ENCODE data around the gene CPM. TPM values are rescaled to one million over a fixed set of nuclear protein-coding genes. Genes with fewer than 3 reads are reported as not detected.
"Not testable (repeated sequence)": the region's sequence is repeated elsewhere in the genome, so short reads cannot be mapped to it uniquely, and the experiment has no call there.

Gene CPM
- total RNA-seq, 1 experiment from 2014 or later: 0.36 TPM

DNA sequence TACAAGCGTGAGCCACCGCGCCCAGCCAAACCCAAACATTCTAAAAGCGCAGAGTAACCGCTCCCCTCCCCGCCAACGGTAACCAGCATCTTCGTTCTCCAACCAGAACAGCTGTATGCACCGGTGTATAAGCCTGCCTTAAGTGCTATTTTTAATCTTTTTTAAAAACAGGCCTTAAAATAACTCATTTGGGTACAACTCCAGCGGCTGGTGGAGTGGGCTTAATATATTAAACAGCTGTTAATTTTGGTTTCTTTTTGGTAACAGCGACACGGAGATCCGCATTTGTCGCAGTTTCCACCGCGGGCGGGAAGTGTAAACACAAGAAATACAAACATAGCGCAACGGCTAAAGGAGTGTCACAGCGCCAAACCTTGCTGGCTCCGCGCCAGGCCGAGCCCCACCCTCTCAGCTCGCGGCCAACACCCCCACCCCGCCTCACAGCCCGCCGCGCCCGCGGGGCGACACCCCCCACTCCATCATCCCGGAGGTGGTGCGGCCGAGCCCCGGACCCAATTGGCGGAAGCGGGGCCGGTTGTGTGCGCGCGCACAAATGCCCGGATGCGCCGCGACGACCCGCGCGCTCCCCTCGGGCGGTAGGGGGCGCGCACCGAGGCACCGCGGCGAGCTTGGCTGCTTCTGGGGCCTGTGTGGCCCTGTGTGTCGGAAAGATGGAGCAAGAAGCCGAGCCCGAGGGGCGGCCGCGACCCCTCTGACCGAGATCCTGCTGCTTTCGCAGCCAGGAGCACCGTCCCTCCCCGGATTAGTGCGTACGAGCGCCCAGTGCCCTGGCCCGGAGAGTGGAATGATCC, 125.2 kb downstream of the CPM start, which contains the start of gene MDM2:
MDM2 (plus strand) TSS at position 602 of the 812 bp plus-strand sequence. CDS start 301 bp downstream, outside the sequence.
- peak; percentile 85 for DNase-seq (ENCODE audit: low read depth)

GRCh38 chr12:68807274-68807575, 125.7 kb downstream of the CPM start:
- not testable (repeated sequence) for DNase-seq (ENCODE audit: low read depth)

- no peak for DNase-seq (ENCODE audit: low read depth)
Measured at GRCh38 chr12:68806488-68807237, 126.3 kb downstream of the CPM start.

GRCh38 chr12:68805592-68806120, 127.3 kb downstream of the CPM start:
- DNase-seq (ENCODE audit: low read depth): no peak

DNA sequence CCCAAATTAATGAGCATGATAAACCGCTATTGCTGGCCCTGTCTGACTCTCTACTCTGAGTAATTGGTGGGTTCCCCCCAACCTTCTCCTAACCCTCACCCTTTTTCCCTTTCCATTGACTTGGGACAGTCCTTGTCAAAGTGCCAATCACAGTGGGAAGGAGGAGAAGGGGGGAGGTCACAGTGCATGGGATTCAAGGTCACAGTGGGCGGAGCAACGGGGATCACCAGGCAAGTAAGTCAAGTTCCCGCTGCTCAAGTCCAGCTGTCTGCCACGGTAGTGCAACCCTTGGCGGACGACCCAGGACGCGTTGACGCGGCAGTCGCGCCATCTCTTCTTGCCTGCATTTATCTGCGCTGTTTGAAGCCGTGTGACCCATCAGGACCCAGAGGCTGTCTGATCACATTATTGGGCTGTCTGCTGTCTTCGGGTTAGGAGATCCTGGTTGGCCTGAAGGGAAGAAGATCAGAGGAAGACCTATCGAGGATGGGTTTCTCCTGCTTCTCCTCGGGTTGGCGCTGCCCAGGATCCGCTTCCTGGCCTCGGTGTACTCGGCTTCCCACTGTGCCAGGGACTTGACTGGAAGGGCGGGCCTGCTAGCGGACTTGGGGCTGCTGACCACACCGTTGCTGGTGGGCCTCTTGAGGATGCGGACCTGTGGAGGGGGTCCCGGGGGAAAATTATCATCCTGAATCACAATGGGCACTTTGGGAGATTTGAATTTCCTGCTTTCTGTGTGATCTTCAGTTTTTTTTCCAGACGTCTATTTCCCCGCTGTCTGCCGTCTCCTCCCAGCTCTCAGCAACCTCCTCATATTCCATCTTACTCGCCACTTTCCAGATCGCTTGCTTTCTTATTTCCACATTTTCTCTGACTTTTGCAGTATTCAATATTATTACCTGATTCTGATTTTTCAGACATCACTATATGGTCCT, 128.0 kb downstream of the CPM start:
- DNase-seq (ENCODE audit: low read depth): no peak

DNA sequence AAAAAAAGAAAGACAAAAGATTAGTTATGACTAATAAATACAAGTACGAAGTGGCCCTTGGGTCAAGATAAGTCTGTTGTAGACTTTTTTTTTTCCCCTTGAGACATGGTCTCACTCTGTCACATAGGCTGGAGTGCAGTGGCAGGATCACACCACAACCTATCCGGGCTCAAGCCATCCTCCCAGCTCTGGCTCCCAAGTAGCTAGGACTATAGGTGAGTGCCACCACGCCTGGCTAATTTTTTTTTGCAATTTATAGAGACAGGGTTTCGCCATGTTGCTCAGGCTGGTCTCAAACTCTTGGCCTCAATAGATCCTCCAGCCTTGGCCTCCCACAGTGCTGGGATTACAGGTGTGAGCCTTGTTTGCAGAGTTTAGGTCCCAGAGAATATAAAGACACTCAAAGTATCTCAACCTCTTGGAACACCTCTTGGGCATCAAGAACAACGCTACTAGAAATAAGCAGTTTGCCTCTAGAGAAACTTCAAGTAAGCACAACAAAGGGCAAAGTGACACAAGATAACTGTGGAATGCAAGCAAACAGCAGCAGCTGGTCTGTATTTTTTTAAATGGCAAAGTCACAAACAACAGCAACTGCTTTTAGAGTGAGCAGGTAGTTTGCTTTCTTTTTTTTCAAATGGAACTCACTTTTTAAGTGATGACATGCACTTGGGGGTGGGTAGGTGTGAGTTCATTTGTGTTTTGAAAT, 128.9 kb downstream of the CPM start:
- DNase-seq (ENCODE audit: low read depth): no peak

DNA sequence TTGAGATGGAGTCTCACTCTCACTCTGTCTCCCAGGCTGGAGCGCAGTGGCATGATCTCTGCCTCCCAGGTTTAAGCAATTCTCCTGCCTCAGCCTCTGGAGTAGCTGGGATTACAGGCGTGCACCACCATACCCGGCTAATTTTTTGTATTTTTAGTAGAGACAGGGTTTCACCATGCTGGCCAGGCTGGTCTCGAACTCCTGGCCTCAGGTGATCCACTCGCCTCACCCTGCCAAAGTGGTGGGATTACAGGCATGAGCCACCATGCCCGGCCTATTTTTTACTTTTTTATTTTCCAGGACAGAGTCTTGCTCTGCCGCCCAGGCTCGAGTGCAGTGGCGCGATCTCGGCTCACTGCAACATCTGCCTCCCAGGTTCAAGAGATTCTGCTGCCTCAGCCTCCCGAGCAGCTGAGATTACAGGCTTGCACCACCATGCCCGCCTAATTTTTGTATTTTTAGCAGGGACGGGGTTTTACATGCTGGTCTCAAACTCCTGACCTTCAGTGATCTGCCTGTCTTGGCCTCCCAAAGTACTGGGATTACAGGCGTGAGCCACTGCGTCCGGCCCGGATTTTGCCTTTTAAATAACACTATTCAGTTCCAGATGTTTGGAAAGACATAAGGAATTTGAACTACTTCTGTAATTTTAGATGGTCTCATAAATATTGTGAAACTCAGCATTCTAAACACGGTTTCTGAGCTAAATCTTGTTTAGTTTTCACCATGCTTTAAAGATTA, 129.9 kb downstream of the CPM start:
- not testable (repeated sequence) for DNase-seq (ENCODE audit: low read depth)

GRCh38 chr12:68802372-68802745, 130.6 kb downstream of the CPM start:
- not testable (repeated sequence) for DNase-seq (ENCODE audit: low read depth)

Other genes with a start within 250 kb of the CPM start
- gene NUP107, start 246.2 kb downstream of the CPM start, total RNA-seq (2014; rRNA removed; shearing (Covaris generic)): 88.5 and 130 TPM in 2 replicates
- 1.8 and 2.4 TPM in 2 replicates for gene SLC35E3, start 187.0 kb downstream of the CPM start, total RNA-seq (2014; rRNA removed; shearing (Covaris generic))
- gene MDM2, start 125.0 kb downstream of the CPM start, total RNA-seq (2014; rRNA removed; shearing (Covaris generic)): 17.5 and 24.2 TPM in 2 replicates

All from RPMI7951 (cell line).